NCI-H2081 treated with DMSO at 0.1 percent for 48 hours (cell line): ENCODE data around the gene UNC13D.
"Not testable (repeated sequence)": the region's sequence is repeated elsewhere in the genome, so short reads cannot be mapped to it uniquely, and the experiment has no call there.

Experiments used
- DNase-seq: peaks from one replicate; lab custom pipeline; 2025; lab: John Stamatoyannopoulos, UW

UNC13D gene

GRCh38 chr17:75799402-75799801 lies 44.8 kb downstream of the UNC13D start:
- no peak for DNase-seq

- DNase-seq: no peak
Measured at GRCh38 chr17:75795820-75796607, 48.2 kb downstream of the UNC13D start.

- no peak for DNase-seq
Measured at GRCh38 chr17:75793460-75793859, 50.7 kb downstream of the UNC13D start.

DNA sequence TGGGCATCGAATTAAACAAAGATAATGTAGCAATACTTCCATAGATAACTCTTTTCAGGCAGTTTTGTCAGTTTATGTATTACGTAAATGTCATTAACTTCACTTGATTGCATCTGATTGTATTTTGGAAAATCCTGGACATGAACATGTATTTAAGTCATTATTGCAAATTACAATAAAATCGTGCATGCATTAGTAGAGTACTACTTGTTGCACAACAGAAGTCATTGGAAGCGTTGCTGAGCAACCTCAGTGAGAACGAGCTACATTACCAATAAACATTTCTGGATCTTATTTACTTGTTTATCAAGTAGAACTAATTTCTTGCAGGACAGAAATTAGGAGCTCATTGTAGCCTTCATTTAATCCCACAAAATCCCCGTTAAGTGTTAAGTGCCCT lies 53.0 kb downstream of the UNC13D start:
- no peak for DNase-seq

DNA sequence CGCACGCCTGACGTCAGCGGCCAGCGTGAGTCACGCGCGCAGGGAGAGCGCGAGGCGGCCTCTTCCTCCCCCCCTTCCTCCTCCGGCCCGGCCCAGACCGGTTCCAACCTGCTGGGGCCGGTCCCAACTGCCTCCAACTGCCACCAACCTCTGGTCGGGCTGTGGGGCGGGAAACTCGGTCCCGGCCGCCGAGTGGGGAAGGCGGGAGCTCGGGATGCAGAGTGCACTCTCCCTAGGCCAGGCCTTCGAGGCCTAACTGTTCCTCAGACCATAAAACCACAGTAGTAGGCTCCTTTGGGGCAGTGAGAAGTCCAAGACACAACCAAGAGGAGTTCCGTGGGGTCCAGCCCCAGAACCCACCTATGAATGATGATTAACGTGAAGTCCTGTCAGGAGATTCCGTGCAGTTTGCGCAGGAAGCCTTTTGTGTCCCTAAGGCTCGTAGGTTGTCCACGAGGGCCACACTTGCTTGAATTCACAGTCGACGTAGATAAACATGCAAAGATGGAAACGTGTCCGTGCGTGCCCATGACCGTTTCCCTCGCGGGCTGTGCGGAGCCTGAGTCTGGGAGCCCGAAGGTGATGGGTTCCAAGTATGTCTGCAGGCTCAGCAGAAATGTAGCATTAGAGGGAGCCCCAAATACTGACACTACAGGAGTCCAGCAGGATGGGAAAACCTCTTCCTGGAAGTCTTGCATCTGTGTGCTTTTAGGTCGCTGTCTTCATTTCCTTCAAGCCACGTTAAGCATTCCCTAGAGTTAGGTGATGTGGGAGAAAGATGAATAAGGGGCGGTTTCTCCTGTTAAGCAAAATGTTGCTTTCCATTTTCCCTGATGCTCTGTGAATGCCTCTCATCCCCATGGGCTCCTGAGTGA lies 59.0 kb downstream of the UNC13D start:
- DNase-seq: no peak

- peak; percentile 97 for DNase-seq
Measured at GRCh38 chr17:75784473-75785015, 59.7 kb downstream of the UNC13D start, which contains the start of gene UNK. UNK (plus strand) TSS chr17:75784806; CDS start chr17:75784881, 75 bp downstream.

- DNase-seq: no peak
Measured at GRCh38 chr17:75783803-75784472, 60.3 kb downstream of the UNC13D start.

DNA sequence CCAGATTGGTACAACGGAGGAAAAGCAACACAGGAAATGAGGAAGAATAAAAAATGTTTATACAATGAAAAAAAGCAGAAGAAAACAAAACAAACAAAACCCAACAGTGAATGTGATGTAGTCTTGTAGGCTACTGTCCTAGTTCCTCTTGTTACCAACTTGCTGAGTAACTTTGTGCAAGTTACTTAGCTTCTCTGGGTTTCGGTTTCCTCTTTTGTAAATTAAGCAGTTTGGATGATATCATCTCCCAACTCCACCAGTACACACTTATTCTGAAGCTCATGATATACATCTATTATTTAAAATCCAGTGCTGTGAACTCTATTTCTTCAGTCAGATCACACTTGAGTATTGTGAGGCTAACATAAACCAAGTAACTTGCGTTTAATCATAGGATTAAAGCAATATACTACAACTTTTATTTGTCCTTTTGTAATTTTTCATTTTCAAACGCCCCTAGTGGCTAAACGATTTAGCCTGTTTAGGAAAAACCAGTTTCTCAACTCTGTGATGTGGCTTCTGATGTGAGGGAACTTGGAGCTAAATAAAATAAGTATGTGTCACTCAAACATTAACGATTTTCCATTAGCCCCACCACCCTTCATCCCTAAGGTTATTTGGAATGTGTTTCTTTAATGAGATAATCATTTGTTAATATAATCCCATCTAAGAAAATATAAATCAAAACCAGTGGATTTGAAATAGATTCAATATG lies 61.0 kb downstream of the UNC13D start:
- no peak for DNase-seq

DNA sequence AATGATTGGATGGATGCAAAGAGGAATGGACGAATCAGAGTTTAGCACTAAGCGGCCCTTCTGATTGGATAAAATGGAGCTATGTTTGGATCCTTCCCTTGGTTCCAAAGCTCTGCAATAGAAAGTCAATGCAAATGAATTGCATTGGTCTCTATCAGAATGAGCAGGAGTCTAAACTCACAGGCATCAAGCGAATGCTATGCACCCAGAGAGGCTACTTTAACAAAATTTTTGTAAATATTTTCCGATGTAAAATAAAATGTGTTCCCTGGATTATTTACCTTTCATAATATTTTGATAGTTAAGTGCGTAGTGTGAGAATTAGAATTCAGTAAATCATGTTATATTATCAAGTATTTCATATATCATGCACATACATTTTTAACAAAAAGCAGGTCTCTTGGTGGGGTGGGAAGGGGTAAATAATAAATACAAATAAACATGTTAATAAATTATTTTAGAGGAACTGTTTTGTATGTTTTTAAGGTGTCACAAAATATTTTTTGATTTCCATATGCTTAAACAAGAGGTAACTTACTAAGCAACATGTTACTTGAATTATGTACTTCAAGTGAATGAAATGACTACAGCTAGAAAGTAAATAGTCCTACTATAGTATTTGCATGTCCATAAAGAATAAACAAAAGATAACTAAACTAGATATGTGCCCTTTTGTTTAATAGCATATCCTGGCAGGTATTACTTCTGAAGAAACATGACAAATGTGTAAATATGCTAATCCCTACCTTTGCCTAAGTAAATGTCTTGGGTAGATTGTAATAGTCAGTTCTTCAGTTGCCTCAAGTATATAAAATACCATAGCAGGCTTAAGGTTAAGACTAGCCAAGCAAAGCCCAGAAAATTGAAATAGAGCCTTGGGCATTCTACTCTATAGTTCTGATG lies 64.0 kb downstream of the UNC13D start:
- DNase-seq: no peak

DNA sequence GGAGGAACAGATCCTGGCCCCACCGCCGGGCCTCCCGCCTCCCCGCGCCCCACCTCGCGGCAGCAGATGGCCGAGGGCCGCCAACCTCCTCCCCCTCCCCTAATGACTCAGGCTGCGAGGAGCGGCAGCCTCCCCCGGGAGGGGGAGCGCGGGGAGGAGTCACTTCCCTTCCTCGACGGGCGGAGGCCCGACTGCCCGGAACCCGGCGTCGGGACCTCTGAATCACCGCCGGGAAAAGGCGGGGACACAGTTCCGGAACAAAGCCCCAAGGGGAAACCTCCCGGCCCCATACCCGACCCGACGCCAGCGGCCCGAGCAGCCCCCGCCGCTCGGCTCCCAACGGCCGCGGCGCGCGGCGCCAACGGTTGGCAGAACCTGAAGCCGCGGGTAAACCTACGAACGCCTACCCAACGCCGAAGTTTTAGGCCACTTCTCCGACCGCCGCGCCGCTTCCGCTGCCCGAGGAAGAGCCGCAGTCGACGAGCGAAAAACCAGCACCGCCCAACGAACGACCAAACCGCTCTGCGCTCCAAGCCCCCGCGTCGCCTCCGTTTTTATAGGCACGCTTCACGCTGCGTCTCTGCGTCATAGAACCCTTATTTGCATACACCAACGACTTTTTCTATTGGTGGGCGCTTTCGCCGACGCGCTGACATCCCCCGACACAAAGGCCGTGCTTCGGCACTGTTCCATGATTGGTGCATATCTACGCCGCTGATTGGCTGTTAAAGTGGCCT lies 64.8 kb downstream of the UNC13D start:
- peak; percentile 100 for DNase-seq

GRCh38 chr17:75778861-75779249 lies 65.3 kb downstream of the UNC13D start:
- no peak for DNase-seq

DNA sequence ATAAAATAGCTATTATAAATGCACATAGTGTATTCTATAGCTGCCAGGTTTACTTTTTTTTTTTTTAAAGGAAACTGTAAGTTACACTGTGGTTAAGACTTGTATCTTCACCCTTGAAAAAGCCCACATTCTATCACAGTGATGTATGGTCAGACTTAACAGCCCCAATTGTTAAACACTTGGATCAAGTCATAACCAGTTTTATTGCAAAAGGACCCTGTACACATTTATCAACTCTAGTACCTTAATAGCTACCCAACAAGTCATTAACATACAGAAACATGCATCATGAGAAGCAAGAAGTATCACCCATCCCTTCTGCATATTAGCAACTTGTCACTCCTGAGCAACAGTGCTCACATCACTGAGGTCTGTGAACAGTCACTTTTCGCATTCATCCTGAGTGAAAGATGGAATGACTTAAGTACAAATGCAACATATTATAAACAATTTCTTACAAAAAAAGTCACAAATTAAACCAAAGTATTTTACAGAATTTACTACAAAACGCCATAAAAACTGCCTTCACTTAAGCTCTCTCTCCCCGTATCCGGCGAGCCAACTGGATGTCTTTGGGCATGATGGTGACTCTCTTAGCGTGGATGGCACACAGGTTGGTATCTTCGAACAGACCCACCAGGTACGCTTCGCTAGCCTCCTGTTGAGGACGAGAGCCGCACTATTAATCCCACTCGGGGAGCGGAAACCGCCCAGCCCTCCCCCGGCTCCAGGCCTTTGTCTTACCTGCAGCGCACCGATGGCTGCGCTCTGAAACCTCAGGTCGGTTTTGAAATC lies 65.9 kb downstream of the UNC13D start:
- DNase-seq: not testable (repeated sequence)

GRCh38 chr17:75777296-75777922 lies 66.8 kb downstream of the UNC13D start:
- DNase-seq: no peak
